GM19193 (cell line): ENCODE results near the gene CLIP4.

Source experiments
- POLR2A ChIP-seq: IDR thresholded peaks from 4 replicates; pipeline ENCODE4 v1.6.1; 2011; ENCODE audit not compliant: insufficient read depth, insufficient read length; ENCODE audit errors: extremely low read depth

The CLIP4 gene

GRCh38 chr2:29113891-29114321 is 1.3 kb upstream of the CLIP4 start:
- TF ChIP-seq POLR2A = no peak

GRCh38 chr2:29114586-29114945 is 649 bp upstream of the CLIP4 start:
- TF ChIP-seq POLR2A = no peak

- no peak for TF ChIP-seq POLR2A
Measured at GRCh38 chr2:29115797-29116781, 874 bp downstream of the CLIP4 start.

GRCh38 chr2:29117636-29118303 is 2.6 kb downstream of the CLIP4 start:
- no peak for TF ChIP-seq POLR2A

- TF ChIP-seq POLR2A = no peak
Measured at GRCh38 chr2:29119211-29119610, 4.0 kb downstream of the CLIP4 start.

- TF ChIP-seq POLR2A = no peak
Measured at GRCh38 chr2:29120846-29121245, 5.6 kb downstream of the CLIP4 start.

GRCh38 chr2:29123617-29124349 is 8.6 kb downstream of the CLIP4 start:
- TF ChIP-seq POLR2A = no peak

GRCh38 chr2:29124504-29124903 is 9.3 kb downstream of the CLIP4 start:
- TF ChIP-seq POLR2A = no peak

- no peak for TF ChIP-seq POLR2A
Measured at GRCh38 chr2:29129586-29130281, 14.5 kb downstream of the CLIP4 start.

- no peak for TF ChIP-seq POLR2A
Measured at GRCh38 chr2:29130295-29130694, 15.1 kb downstream of the CLIP4 start.

GRCh38 chr2:29134933-29135332 is 19.7 kb downstream of the CLIP4 start:
- no peak for TF ChIP-seq POLR2A

GRCh38 chr2:29139152-29139551 is 23.9 kb downstream of the CLIP4 start:
- no peak for TF ChIP-seq POLR2A

GRCh38 chr2:29139731-29140130 is 24.5 kb downstream of the CLIP4 start:
- TF ChIP-seq POLR2A = no peak

GRCh38 chr2:29143657-29144056 is 28.4 kb downstream of the CLIP4 start:
- TF ChIP-seq POLR2A = no peak

GRCh38 chr2:29146197-29146596 is 31.0 kb downstream of the CLIP4 start:
- no peak for TF ChIP-seq POLR2A
